PFSK-1 (cell line): ENCODE data around the gene IDI1.

Experiments used
- FOXP2 ChIP-seq: optimal IDR thresholded peaks from 2 replicates; pipeline ENCODE3; 2011; ENCODE audit warnings: borderline replicate concordance, control low read depth, inconsistent platforms; ENCODE audit not compliant: insufficient read depth; ENCODE audit errors: extremely low read length, extremely low read depth
- POLR2AphosphoS5 ChIP-seq: IDR thresholded peaks from 2 replicates; pipeline ENCODE4 v1.6.1; 2012; ENCODE audit warnings: low read depth, mild to moderate bottlenecking, control low read depth, low read length, moderate library complexity
- SIN3A ChIP-seq: IDR thresholded peaks from 2 replicates; pipeline ENCODE4 v1.6.1; 2012; ENCODE audit warnings: mild to moderate bottlenecking, low read length, moderate library complexity, borderline replicate concordance; ENCODE audit not compliant: insufficient read depth
- TAF1 ChIP-seq: IDR thresholded peaks from 2 replicates; pipeline ENCODE4 v1.6.1; 2012; ENCODE audit warnings: low read length, control low read depth, borderline replicate concordance; ENCODE audit not compliant: insufficient read depth
- TF ChIP-seq, protein P1 (sequence below), 2 experiments: IDR thresholded peaks; 2 replicates each; pipeline versions ENCODE4 v1.6.1 to v1.8.0; 2011 to 2012; ENCODE audit warnings: low read depth in 2 of 2, low read length in 2 of 2, control low read depth in 1 of 2, inconsistent platforms in 1 of 2, mild to moderate bottlenecking in 1 of 2, moderate library complexity in 1 of 2; ENCODE audit not compliant: insufficient read depth in 1 of 2

The IDI1 gene

DNA sequence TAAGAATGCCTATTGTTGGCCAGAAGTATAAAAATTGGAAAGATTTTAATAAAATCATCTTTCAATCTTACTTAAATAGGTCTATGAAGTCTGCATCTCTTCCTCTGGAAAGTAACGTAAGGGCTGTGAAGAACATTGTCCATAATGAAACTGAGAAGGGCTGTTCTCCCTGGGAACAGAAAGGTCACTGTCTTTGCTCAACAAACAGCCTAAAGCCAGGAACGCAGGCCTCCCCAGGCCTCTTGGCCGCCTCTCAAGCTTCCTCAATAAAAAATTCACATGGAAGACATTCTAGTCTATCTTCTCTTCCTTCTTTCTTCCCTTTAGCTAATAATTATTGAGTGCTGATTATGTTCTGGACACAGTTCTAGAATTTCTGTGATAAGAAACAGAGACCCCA lies 14.2 kb downstream of the IDI1 start:
- TF ChIP-seq POLR2AphosphoS5 = no peak
- no peak for TF ChIP-seq FOXP2
- TF ChIP-seq SIN3A = no peak
- TF ChIP-seq TAF1 = no peak
- TF ChIP-seq, protein P1, sequence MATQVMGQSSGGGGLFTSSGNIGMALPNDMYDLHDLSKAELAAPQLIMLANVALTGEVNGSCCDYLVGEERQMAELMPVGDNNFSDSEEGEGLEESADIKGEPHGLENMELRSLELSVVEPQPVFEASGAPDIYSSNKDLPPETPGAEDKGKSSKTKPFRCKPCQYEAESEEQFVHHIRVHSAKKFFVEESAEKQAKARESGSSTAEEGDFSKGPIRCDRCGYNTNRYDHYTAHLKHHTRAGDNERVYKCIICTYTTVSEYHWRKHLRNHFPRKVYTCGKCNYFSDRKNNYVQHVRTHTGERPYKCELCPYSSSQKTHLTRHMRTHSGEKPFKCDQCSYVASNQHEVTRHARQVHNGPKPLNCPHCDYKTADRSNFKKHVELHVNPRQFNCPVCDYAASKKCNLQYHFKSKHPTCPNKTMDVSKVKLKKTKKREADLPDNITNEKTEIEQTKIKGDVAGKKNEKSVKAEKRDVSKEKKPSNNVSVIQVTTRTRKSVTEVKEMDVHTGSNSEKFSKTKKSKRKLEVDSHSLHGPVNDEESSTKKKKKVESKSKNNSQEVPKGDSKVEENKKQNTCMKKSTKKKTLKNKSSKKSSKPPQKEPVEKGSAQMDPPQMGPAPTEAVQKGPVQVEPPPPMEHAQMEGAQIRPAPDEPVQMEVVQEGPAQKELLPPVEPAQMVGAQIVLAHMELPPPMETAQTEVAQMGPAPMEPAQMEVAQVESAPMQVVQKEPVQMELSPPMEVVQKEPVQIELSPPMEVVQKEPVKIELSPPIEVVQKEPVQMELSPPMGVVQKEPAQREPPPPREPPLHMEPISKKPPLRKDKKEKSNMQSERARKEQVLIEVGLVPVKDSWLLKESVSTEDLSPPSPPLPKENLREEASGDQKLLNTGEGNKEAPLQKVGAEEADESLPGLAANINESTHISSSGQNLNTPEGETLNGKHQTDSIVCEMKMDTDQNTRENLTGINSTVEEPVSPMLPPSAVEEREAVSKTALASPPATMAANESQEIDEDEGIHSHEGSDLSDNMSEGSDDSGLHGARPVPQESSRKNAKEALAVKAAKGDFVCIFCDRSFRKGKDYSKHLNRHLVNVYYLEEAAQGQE (IDR thresholded peaks at IDR 0.05; ENCODE audit: insufficient read depth in 1 of 2, low read depth in 2 of 2, low read length in 2 of 2) = no peak

DNA sequence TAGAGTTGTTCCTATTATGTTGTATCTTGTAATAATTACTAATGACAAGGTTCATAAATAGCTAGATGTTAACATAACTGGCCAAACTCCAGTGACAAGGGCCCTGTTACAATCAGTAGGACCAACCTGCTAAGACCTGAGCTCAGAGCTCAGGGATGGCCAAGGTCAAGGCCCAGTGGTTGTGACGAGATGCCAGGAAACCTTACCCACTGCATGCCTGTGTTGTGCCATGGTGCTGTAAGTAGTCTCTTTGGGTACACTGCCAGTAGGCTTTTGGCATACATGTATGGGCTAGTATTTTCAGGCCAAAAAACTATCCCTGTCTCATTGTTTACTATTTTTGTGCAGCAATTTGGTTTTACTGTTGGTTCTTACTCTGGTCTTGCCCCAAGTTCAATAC lies 15.3 kb downstream of the IDI1 start:
- TF ChIP-seq FOXP2 (no peak), TAF1 (no peak), SIN3A (no peak), POLR2AphosphoS5 (no peak)
- TF ChIP-seq, protein P1 (IDR thresholded peaks at IDR 0.05; ENCODE audit: insufficient read depth in 1 of 2, low read depth in 2 of 2, low read length in 2 of 2) = no peak

DNA sequence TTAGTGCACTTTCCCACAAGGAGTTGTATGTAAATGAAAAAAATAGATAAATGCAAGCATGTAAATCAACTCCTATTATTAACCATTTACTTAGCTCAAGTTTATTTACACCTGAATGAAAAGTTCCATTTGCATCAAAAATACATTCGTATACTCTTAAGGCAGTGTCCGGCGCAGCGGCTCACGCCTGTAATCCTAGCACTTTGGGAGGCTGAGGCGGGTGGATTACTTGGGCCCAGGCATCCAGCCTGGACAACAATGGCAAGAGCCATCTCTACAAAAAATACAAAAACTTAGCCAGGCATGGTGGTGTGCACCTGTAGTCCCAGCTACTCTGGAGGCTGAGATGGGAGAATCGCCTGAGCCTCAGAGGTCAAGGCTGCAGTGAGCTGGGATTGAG lies 19.1 kb downstream of the IDI1 start:
- TF ChIP-seq, protein P1 (IDR thresholded peaks at IDR 0.05; ENCODE audit: insufficient read depth in 1 of 2, low read depth in 2 of 2, low read length in 2 of 2) = no peak
- no peak for TF ChIP-seq POLR2AphosphoS5
- TF ChIP-seq SIN3A = no peak
- no peak for TF ChIP-seq FOXP2
- no peak for TF ChIP-seq TAF1

DNA sequence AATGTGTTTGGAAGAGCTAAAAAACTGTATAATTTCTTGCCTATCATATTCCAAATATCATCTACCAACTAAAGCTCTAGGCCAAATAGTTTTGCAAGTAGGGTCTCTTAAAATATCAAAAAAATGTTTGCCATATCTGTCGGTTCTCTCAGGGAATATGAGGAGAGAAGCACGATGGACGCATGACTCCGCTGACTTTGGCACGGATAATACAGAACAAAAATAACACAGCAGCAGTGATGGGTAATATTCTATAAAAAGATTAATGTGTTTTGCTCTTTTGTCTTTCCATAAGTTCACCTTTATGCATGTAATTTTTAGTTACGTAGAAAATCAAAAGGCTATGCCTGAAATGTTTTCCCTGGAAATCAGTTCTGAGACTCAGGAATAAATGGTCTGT lies 22.3 kb downstream of the IDI1 start:
- TF ChIP-seq POLR2AphosphoS5 (no peak), SIN3A (no peak), TAF1 (no peak), FOXP2 (no peak)
- TF ChIP-seq, protein P1 (IDR thresholded peaks at IDR 0.05; ENCODE audit: insufficient read depth in 1 of 2, low read depth in 2 of 2, low read length in 2 of 2) = no peak

DNA sequence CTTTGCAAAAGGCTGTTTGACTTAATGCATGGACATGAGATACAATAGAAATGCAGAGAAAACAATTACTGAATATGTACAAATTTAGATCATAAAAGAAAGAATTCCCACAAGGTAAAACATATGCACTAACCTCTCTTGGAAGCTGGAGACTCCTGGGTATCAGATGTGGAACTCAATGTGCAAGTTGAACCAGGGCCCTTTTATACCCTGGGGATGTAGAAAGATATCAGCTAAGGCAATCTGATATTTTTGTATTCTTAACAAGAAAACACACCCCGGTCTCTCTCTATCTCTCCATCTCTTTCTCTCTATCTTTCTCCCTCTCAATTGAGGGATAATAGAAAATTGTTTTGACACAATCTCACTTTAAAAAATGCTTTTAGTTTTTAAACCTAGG lies 23.2 kb downstream of the IDI1 start, which contains the start of gene IDI2:
Gene IDI2 (minus strand): TSS at position 177 of the 400 bp plus-strand sequence. CDS start 1,136 bp downstream, outside the sequence.
- no peak for TF ChIP-seq POLR2AphosphoS5
- no peak for TF ChIP-seq SIN3A
- TF ChIP-seq, protein P1 (IDR thresholded peaks at IDR 0.05; ENCODE audit: insufficient read depth in 1 of 2, low read depth in 2 of 2, low read length in 2 of 2) = no peak
- no peak for TF ChIP-seq FOXP2
- no peak for TF ChIP-seq TAF1
